Neural cell (in vitro differentiated cells): Measurements from ENCODE around the gene HRH1. TPM values are rescaled to one million over a fixed set of nuclear protein-coding genes. Genes with fewer than 3 reads are reported as not detected.

ENCODE experiments used
- H2AFZ ChIP-seq: fragments of 200-600, 300-800 bp; sonication (generic), shearing (Covaris generic); 2 replicates; pipeline ENCODE4 v1.6.0; 2014; ENCODE audit warnings: low read depth, mild to moderate bottlenecking, antibody characterized with exemption, low read length, moderate library complexity
- H3F3A ChIP-seq: fragments of 200-600 bp; shearing (Covaris generic); 2 replicates; pipeline ENCODE4 v1.6.1; 2016; ENCODE audit warnings: mild to moderate bottlenecking, moderate library complexity, mixed read lengths, antibody characterized with exemption, low read length; ENCODE audit not compliant: insufficient read depth, poor library complexity, severe bottlenecking
- H3K27ac ChIP-seq: fragments of 200-600, 300-800 bp; sonication (generic), shearing (Covaris generic); 2 replicates; pipeline ENCODE4 v1.5.1; 2014; ENCODE audit warnings: mild to moderate bottlenecking, low read length, moderate library complexity
- H3K27me3 ChIP-seq: fragments of 300-800, 200-600 bp; sonication (generic), shearing (Covaris generic); 2 replicates; pipeline ENCODE4 v1.6.0; 2014; ENCODE audit warnings: mild to moderate bottlenecking, low read depth, low read length, moderate library complexity; ENCODE audit not compliant: insufficient read depth
- H3K36me3 ChIP-seq: fragments of 300-800, 200-600 bp; sonication (generic), shearing (Covaris generic); 2 replicates; pipeline ENCODE4 v1.5.1; 2014; ENCODE audit warnings: mild to moderate bottlenecking, antibody characterized with exemption, low read length, moderate library complexity; ENCODE audit not compliant: insufficient read depth
- H3K4me2 ChIP-seq: fragments of 300-800, 200-600 bp; sonication (generic), shearing (Covaris generic); 2 replicates; pipeline ENCODE4 v1.6.0; 2014; ENCODE audit warnings: mild to moderate bottlenecking, low read length
- H3K4me3 ChIP-seq: fragments of 300-800, 200-600 bp; sonication (generic), shearing (Covaris generic); 2 replicates; pipeline ENCODE4 v1.5.1; 2014; ENCODE audit warnings: mild to moderate bottlenecking, low read length, moderate library complexity
- H3K79me2 ChIP-seq: fragments of 200-600 bp; shearing (Covaris generic); replicated peaks from 2 replicates; pipeline ENCODE4 v1.6.0; 2014; ENCODE audit warnings: mild to moderate bottlenecking, low read length, moderate library complexity; ENCODE audit not compliant: insufficient read depth
- H3K9ac ChIP-seq: fragments of 300-800, 200-600 bp; sonication (generic), shearing (Covaris generic); 2 replicates; pipeline ENCODE4 v1.6.1; 2016; ENCODE audit warnings: mild to moderate bottlenecking, low read length, mixed read lengths
- H3K9me2 ChIP-seq: fragments of 200-600 bp; shearing (Covaris generic); 2 replicates; pipeline ENCODE4 v1.6.1; 2016; ENCODE audit warnings: mild to moderate bottlenecking, low read length, mixed read lengths; ENCODE audit not compliant: insufficient read depth
- H3K9me3 ChIP-seq: fragments of 200-600, 300-800 bp; sonication (generic), shearing (Covaris generic); 2 replicates; pipeline ENCODE4 v1.6.1; 2016; ENCODE audit warnings: mild to moderate bottlenecking, mixed run types, low read length, moderate library complexity, mixed read lengths
- H4K20me1 ChIP-seq: fragments of 200-600 bp; shearing (Covaris generic); 2 replicates; pipeline ENCODE4 v1.6.1; 2016; ENCODE audit warnings: mild to moderate bottlenecking, mixed run types; ENCODE audit not compliant: insufficient read depth
- EP300 ChIP-seq: fragments of 450-650 bp; conservative IDR thresholded peaks from 2 replicates; pipeline ENCODE4 v1.6.1; 2014; ENCODE audit warnings: antibody characterized with exemption, mild to moderate bottlenecking, moderate library complexity; ENCODE audit not compliant: poor library complexity, severe bottlenecking
- EZH2 ChIP-seq: fragments of 200-600, 300-800 bp; shearing (Covaris generic), sonication (generic); IDR thresholded peaks from 2 replicates; pipeline ENCODE4 v1.6.1; 2014; ENCODE audit warnings: antibody characterized with exemption, low read length, borderline replicate concordance, mild to moderate bottlenecking; ENCODE audit not compliant: insufficient read depth, poor library complexity, severe bottlenecking
- MXI1 ChIP-seq: fragments of 450-650 bp; conservative IDR thresholded peaks from 2 replicates; pipeline ENCODE4 v1.6.1; 2014; ENCODE audit warnings: antibody characterized with exemption, mild to moderate bottlenecking; ENCODE audit not compliant: poor library complexity, severe bottlenecking
- POLR2AphosphoS5 ChIP-seq: IDR thresholded peaks from 2 replicates; pipeline ENCODE4 v1.6.1; 2012
- RAD21 ChIP-seq: fragments of 450-650 bp; conservative IDR thresholded peaks from 2 replicates; pipeline ENCODE4 v1.6.1; 2014; ENCODE audit warnings: antibody characterized with exemption, mild to moderate bottlenecking, moderate library complexity
- SMC3 ChIP-seq: fragments of 450-650 bp; conservative IDR thresholded peaks from 2 replicates; pipeline ENCODE4 v1.6.1; 2014; ENCODE audit warnings: antibody characterized with exemption, mild to moderate bottlenecking, moderate library complexity; ENCODE audit not compliant: poor library complexity
- TAF1 ChIP-seq: IDR thresholded peaks from 2 replicates; pipeline ENCODE4 v1.6.1; 2012; ENCODE audit warnings: low read depth
- polyA plus RNA-seq: library from polyadenylated mRNA; depleted of rRNA; stranded (reverse); fragments of >200 nt; gene quantifications from 2 replicates; pipeline ENCODE4 v1.2.3, GENCODE V29; 2014
- TF ChIP-seq, protein P1 (sequence below): fragments of 450-650 bp; IDR thresholded peaks from 2 replicates; pipeline ENCODE4 v1.5.1; 2014; ENCODE audit warnings: antibody characterized with exemption, mild to moderate bottlenecking, moderate library complexity; ENCODE audit not compliant: poor library complexity, severe bottlenecking
- TF ChIP-seq, protein P2 (sequence below): IDR thresholded peaks from 2 replicates; pipeline ENCODE4 v1.6.1; 2012; ENCODE audit warnings: borderline replicate concordance

The HRH1 gene
- polyA plus RNA-seq, 1 donor from 2014 or later, result 0.06 TPM

- Histone ChIP-seq H3K4me2 (no peak overlapping the region), H3K27ac (no peak overlapping the region), H3K9ac (no peak overlapping the region), H3K27me3 (no peaks in the 10 kb centered on the region), H3F3A (no peaks in the 10 kb centered on the region), H3K9me3 (no peaks in the 10 kb centered on the region), H4K20me1 (no peaks in the 10 kb centered on the region), H3K79me2 (no peaks in the 10 kb centered on the region), H3K4me3 (no peak overlapping the region), H3K9me2 (no peaks in the 10 kb centered on the region), H3K36me3 (no peaks in the 10 kb centered on the region), H2AFZ (no peak overlapping the region)
- TF ChIP-seq EZH2, result no peak
- TF ChIP-seq, protein P1, sequence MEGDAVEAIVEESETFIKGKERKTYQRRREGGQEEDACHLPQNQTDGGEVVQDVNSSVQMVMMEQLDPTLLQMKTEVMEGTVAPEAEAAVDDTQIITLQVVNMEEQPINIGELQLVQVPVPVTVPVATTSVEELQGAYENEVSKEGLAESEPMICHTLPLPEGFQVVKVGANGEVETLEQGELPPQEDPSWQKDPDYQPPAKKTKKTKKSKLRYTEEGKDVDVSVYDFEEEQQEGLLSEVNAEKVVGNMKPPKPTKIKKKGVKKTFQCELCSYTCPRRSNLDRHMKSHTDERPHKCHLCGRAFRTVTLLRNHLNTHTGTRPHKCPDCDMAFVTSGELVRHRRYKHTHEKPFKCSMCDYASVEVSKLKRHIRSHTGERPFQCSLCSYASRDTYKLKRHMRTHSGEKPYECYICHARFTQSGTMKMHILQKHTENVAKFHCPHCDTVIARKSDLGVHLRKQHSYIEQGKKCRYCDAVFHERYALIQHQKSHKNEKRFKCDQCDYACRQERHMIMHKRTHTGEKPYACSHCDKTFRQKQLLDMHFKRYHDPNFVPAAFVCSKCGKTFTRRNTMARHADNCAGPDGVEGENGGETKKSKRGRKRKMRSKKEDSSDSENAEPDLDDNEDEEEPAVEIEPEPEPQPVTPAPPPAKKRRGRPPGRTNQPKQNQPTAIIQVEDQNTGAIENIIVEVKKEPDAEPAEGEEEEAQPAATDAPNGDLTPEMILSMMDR, result no peak
- TF ChIP-seq RAD21, result no peak
- TF ChIP-seq EP300, result no peak
- TF ChIP-seq POLR2AphosphoS5, result no peak
- TF ChIP-seq MXI1, result no peak
- no peak for TF ChIP-seq SMC3
- TF ChIP-seq TAF1, result no peak
- TF ChIP-seq, protein P2, sequence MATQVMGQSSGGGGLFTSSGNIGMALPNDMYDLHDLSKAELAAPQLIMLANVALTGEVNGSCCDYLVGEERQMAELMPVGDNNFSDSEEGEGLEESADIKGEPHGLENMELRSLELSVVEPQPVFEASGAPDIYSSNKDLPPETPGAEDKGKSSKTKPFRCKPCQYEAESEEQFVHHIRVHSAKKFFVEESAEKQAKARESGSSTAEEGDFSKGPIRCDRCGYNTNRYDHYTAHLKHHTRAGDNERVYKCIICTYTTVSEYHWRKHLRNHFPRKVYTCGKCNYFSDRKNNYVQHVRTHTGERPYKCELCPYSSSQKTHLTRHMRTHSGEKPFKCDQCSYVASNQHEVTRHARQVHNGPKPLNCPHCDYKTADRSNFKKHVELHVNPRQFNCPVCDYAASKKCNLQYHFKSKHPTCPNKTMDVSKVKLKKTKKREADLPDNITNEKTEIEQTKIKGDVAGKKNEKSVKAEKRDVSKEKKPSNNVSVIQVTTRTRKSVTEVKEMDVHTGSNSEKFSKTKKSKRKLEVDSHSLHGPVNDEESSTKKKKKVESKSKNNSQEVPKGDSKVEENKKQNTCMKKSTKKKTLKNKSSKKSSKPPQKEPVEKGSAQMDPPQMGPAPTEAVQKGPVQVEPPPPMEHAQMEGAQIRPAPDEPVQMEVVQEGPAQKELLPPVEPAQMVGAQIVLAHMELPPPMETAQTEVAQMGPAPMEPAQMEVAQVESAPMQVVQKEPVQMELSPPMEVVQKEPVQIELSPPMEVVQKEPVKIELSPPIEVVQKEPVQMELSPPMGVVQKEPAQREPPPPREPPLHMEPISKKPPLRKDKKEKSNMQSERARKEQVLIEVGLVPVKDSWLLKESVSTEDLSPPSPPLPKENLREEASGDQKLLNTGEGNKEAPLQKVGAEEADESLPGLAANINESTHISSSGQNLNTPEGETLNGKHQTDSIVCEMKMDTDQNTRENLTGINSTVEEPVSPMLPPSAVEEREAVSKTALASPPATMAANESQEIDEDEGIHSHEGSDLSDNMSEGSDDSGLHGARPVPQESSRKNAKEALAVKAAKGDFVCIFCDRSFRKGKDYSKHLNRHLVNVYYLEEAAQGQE, result no peak
These were observed 94.3 kb downstream of the HRH1 start for GRCh38 chr3:11248596-11248995.

- no peak overlapping the region for H2AFZ ChIP-seq
- no peaks in the 10 kb centered on the region for H3K79me2 ChIP-seq
- H3K36me3 ChIP-seq, result no peaks in the 10 kb centered on the region
- no peaks in the 10 kb centered on the region for H3F3A ChIP-seq
- TF ChIP-seq RAD21 (no peak), TAF1 (no peak), EP300 (no peak), EZH2 (no peak), MXI1 (no peak), SMC3 (no peak), POLR2AphosphoS5 (no peak)
- TF ChIP-seq, protein P2, result no peak
- TF ChIP-seq, protein P1, result no peak
- H3K27me3 ChIP-seq, result no peaks in the 10 kb centered on the region
- no peak overlapping the region for H3K4me3 ChIP-seq
- H3K4me2 ChIP-seq, result no peak overlapping the region
- no peak overlapping the region for H3K27ac ChIP-seq
- no peak overlapping the region for H3K9ac ChIP-seq
- H3K9me3 ChIP-seq, result no peaks in the 10 kb centered on the region
- no peaks in the 10 kb centered on the region for H4K20me1 ChIP-seq
- no peaks in the 10 kb centered on the region for H3K9me2 ChIP-seq
These were observed 96.9 kb downstream of the HRH1 start for GRCh38 chr3:11250902-11251806.
